Stomach smooth muscle (tissue), 2 donors: ENCODE measurements around the gene DDX19B.
"Not testable (repeated sequence)": the region's sequence is repeated elsewhere in the genome, so short reads cannot be mapped to it uniquely, and the experiment has no call there.

ENCODE experiments used
- H3K27ac ChIP-seq: one replicate; pipeline ENCODE4 v1.7.0; 2013; ENCODE audit warnings: mild to moderate bottlenecking, low read length, inconsistent platforms
- H3K27me3 ChIP-seq, 2 donors: one replicate each; pipeline ENCODE4 v1.7.0; 2013; ENCODE audit warnings: low read length in 2 of 2; ENCODE audit not compliant: insufficient read depth in 2 of 2, control insufficient read depth in 1 of 2
- H3K36me3 ChIP-seq, 2 donors: one replicate each; pipeline ENCODE4 v1.7.0; 2013; ENCODE audit warnings: low read length in 2 of 2; ENCODE audit not compliant: control insufficient read depth in 2 of 2, insufficient read depth in 2 of 2
- H3K4me1 ChIP-seq: one replicate; pipeline ENCODE4 v1.7.0; 2013; ENCODE audit warnings: low read length; ENCODE audit not compliant: control insufficient read depth, insufficient read depth
- H3K4me3 ChIP-seq, 2 donors: one replicate each; pipeline ENCODE4 v1.7.0; 2013; ENCODE audit warnings: low read length in 2 of 2
- H3K9ac ChIP-seq, 2 donors: one replicate each; pipeline ENCODE4 v1.7.0; 2013; ENCODE audit warnings: low read length in 2 of 2, mild to moderate bottlenecking in 1 of 2
- H3K9me3 ChIP-seq, 2 donors: one replicate each; pipeline ENCODE4 v1.7.0; 2013; ENCODE audit warnings: low read length in 2 of 2; ENCODE audit not compliant: control insufficient read depth in 2 of 2
- donor health status: healthy.
- donor health status: Pancreatic carcinoma.

DDX19B gene

DNA sequence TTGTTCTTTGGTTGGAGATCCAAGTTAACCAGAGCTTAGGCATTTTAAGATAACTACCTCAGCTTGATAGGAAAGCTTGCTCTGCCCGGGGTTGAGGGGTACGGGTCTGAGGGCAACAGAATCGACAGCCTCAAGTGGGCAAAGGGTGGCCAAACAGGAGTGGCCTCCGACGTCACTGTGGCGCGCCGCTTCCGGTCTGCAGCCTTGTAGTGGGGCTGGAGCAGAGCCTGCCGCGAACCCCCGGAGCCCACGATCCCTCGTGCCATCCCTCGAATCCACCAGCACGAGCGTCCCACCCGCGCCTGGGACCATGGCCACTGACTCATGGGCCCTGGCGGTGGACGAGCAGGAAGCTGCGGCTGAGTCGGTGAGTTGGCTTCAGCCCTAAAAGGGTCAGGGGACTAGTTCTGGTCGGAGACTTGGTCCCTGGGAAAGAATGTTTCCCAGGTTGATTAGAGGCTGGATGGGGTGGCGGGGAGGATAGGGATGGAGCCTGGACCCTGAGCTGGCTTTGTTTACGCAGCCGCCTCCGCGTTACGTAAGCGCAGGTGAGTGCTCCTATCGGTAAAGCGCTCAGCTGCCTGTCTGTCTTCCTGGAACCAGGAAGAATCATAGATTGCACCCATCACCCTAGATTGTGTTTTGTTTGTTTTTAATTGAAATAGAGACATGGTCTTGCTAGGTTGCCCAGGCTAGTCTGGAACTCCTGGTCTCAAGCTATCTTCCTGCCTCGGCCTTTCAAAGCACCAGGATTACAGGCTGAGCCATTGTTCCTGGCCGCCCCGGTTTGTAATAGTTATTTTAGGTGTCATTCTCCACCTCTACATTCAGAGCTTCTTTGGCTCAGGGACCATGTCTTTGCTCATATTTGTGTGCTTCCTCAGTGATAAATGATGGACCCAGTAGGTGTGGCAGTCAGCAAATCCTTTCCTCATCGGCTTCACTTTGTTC, at the start of gene DDX19B:
DDX19B (plus strand) TSS at position 199 of the 951 bp plus-strand sequence; CDS start at position 311, 112 bp downstream.
- Histone ChIP-seq H3K4me1 (peaks cover 11% of the 10 kb centered on the region), H3K9ac (peak within 1 kb of the TSS; percentile 98 to 99), H3K9me3 (peaks cover 3% of the 10 kb centered on the region in 2 donors), H3K27me3 (no peaks in the 10 kb centered on the region), H3K36me3 (no peaks in the 10 kb centered on the region), H3K4me3 (peak within 1 kb of the TSS; percentile 94 to 99), H3K27ac (peak within 1 kb of the TSS; percentile 96)

DNA sequence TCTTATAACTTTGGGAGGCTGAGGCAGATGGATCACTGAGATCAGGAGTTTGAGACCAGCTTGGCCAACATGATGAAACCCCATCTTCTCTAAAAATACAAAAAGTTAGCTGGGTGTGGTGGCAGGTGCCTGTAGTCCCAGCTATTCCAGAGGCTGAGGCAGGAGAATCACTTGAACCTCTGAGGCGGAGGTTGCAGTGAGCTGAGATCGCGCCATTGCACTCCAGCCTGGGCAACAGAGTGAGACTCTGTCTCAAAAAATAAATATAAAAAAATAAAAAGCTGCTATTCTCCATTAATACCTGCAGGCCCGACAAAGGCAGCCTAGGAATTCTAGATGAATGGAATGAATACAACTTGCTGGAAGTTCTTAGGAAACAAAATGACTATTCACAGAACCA, 49.3 kb upstream of the DDX19B start:
- not testable (repeated sequence) for H3K27ac ChIP-seq, H3K9me3 ChIP-seq, H3K9ac ChIP-seq, H3K4me3 ChIP-seq, H3K27me3 ChIP-seq
- peaks cover 23 to 25% of the 10 kb centered on the region in 2 donors for H3K36me3 ChIP-seq
- H3K4me1 ChIP-seq, result peaks cover 14% of the 10 kb centered on the region

DNA sequence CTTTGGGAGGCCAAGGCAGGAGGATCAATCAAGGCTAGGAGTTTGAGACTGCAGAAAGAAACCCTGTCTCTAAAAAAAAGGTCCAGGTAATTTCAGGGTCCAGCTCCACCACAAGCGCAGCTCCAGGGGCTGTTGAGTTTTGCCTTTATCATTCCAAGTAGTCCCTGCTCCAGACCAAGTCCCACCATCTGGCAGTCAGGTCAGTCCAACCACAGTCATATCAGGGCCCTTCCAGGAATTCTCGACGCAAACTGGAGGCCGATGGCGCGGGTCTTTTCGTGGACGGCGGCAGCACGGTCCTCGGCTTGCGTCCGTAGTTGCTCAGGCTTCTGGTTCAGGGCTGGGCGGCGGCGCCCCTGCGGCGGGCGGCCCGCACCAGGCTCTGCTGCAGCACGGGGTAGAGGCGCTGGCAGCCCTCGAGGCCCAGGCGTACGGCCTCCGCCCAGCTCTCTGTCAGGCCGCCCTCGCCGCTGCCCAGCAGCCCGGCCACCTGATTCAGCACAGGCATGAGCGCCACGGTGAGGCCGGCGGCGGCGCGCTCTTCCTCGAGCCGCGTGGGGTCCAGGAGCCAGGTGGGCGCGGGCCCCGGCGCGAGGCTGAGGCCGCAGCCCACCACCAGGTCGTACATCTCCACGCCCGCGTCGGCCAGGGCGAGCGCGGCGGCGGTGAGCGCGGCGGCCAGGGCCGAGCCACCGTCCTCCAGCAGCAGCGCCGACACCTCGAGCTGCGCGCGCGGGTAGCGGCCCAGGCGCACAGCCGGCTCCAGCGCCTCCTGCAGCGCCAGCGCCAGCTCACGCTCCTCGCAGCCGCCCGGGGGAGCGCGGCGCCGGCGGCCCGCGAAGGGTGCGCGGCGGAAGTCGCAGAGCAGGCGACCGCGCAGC, 48.0 kb upstream of the DDX19B start:
- peak overlapping the region; percentile 41 for H3K27ac ChIP-seq
- H3K4me1 ChIP-seq, result peaks cover 14% of the 10 kb centered on the region
- H3K9ac ChIP-seq, result peak overlapping the region; percentile 60 to 73
- no peaks in the 10 kb centered on the region for H3K9me3 ChIP-seq
- H3K27me3 ChIP-seq, result no peaks in the 10 kb centered on the region
- peak overlapping the region; percentile 76 to 79 for H3K4me3 ChIP-seq
- H3K36me3 ChIP-seq, result peaks cover 33 to 34% of the 10 kb centered on the region in 2 donors

DNA sequence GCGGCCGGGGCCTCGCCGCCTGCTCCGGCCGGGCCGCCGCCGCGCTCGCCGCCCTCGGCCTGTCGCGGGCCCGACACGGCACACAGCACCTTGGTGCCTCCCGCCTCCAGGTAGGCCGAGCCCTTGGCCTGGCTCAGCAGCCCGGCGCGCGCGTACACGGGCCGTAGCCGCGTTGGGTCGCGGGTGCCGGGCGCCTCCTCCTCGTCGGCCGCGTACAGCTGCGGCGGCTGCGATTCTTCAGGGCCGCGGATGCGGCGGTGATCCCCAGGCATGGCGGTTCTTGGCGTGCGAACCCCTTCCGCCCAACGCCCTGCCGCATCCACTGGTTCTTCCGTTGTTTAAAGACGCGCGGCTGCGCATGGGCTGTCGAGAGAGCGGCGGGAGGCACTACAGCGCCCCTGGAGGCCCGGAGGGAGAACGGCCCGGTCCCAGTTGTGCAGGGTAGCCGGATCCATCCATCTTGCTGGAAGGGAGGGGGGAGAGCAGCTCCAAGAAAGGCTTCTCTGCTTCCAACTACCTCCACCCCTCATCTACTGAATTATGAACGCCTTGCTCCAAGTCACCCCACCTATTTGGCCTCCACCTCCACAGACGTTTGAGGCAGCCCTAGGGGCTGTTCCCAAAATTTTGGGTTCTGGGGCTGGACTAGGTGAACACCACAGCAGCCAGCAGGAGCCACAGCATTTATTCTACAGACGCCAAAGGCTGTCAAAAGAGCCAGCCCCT, 47.2 kb upstream of the DDX19B start, which contains the start of gene EXOSC6:
EXOSC6 (minus strand) TSS at position 312 of the 726 bp plus-strand sequence; CDS start at position 272, 40 bp downstream.
- H3K9ac ChIP-seq, result peak within 1 kb of the TSS; percentile 69 to 75
- peak within 1 kb of the TSS; percentile 41 for H3K27ac ChIP-seq
- peak within 1 kb of the TSS; percentile 76 to 79 for H3K4me3 ChIP-seq
- peaks cover 14% of the 10 kb centered on the region for H3K4me1 ChIP-seq
- H3K27me3 ChIP-seq, result no peaks in the 10 kb centered on the region
- no peaks in the 10 kb centered on the region for H3K9me3 ChIP-seq
- peaks cover 38 to 40% of the 10 kb centered on the region in 2 donors for H3K36me3 ChIP-seq

DNA sequence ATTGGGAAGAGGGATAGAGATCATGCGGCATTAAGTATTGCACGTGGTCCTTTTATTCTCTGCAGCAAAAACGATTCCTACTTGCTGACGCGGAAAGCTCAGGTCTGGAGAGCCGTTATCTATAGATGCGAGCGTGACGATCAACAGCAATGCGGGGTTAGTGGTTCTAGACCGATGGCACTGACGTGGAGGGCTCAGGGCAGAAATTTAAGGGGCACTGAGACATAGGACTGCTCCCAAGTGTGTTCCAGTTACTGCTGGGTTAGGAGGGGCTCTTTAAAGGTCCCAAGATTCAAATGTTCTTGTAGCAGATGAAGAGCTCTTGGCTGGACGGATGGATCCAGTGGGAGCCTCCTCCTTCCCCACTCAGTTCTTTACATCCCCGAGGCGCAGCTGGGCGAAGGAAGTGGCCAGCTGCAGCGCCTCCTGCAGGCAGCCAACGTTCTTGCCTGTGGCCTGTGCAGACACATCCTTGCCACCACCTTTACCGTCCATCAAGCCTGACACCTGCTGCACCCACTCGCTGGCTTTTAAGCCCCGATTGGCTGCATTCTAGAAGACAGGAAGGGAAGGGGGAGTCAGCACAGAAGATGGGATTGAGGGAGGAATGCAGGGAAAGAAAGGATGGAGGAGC, 46.5 kb upstream of the DDX19B start:
- Histone ChIP-seq H3K36me3 (peaks cover 39 to 44% of the 10 kb centered on the region in 2 donors), H3K9ac (no peak overlapping the region), H3K4me1 (peaks cover 14% of the 10 kb centered on the region), H3K27ac (peak overlapping the region; percentile 41), H3K9me3 (no peaks in the 10 kb centered on the region), H3K4me3 (no peak overlapping the region), H3K27me3 (no peaks in the 10 kb centered on the region)

DNA sequence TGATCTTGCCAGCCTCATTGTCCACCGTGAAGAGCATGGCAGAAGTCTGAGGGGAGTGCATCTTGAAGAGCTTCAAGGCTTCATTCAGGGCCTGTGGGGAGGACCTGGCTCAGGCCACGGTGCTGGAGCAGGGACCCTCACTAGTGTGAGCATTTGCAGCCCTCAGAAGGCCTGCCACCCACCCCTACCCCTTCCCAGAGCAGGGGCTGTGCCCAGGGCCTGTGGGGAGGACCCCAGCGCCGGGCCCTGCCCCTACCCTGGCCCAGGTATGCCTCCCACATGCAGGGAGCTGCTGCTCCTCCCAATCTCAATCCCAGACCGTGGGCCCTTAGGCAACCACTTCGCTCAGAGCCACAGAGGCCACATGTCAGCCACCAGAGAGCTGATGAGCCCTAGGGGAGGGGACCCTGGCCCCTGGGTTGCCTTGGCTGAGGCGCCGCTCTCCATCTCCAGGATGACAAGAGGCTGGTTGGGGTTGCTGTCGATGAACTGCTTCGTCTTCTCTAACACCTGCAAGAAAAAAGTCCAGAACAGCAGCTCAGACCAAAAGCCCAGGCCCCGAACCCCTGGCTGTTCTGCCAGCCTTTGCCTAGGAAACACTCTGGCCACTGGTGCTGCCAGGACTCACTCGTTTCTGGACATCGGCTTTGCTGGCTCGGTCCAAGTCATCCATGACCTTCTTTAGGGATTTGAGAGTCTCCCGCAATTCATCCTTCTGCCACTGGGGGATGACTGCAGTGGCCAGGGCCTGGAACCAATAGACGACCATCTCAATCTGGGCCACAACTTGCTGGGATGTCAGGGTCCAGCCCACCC, 45.5 kb upstream of the DDX19B start:
- Histone ChIP-seq H3K4me3 (no peak overlapping the region), H3K27ac (no peak overlapping the region), H3K27me3 (no peaks in the 10 kb centered on the region), H3K4me1 (peaks cover 14% of the 10 kb centered on the region), H3K9me3 (no peaks in the 10 kb centered on the region), H3K36me3 (peaks cover 47 to 52% of the 10 kb centered on the region in 2 donors), H3K9ac (no peak overlapping the region)

DNA sequence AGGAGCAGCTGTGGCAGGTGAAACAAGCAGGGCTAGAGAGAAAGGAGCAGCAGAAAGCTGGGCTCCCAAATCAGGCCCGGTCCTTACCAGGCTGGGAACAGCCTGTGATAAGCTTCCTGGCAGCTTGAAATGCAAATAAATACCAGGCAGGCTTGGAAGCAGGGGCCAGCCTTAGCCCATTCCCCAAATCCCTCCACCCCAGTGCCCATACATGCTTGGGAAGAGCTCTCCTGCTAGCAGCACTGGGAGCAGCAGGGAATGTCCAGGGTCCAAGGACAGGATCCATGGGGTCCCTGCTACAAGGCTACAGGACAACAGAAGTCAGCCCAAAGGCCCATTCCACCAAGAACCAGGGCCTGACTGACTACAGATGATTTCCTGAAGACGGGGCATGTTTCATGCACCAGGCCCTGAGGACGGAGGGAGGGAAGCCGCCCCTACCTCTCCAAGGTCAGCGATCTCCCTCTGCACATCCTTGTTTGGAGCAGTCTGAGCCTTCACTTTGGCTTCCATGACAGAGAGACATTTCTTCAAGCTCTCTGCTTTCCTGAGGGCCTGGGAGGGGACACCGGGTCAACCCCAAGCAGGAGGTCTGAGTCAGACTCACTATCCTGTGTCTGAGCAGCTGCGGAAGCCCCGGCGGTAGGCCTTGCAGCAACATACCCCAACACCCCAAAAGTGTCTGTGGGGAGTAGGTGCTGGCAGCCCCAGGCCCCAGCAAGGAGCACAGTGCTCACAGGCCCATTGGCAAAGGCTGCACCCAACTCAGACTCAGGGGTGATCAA, 44.6 kb upstream of the DDX19B start:
- peaks cover 55 to 60% of the 10 kb centered on the region in 2 donors for H3K36me3 ChIP-seq
- no peaks in the 10 kb centered on the region for H3K9me3 ChIP-seq
- H3K27ac ChIP-seq, result no peak overlapping the region
- H3K4me1 ChIP-seq, result peaks cover 13% of the 10 kb centered on the region
- no peak overlapping the region for H3K9ac ChIP-seq
- no peaks in the 10 kb centered on the region for H3K27me3 ChIP-seq
- H3K4me3 ChIP-seq, result no peak overlapping the region

DNA sequence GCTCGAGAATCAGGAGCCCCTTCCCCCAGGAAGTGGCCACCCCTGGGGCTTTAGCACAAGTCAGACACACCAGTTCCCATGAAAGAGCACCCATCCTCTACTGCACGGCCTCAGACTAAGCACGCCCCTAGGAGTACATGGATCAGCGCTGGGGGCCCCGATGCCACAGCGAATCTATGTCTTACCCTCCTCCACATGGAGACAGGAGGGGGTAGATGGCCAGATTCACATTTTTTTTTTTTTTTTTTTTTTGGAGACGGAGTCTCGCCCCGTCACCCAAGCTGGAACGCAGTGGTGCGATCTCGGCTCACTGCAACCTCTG, 44.1 kb upstream of the DDX19B start:
- Histone ChIP-seq H3K4me3 (no peak overlapping the region), H3K27ac (no peak overlapping the region), H3K9me3 (no peaks in the 10 kb centered on the region), H3K4me1 (peaks cover 8% of the 10 kb centered on the region), H3K36me3 (peaks cover 56 to 63% of the 10 kb centered on the region in 2 donors), H3K9ac (no peak overlapping the region), H3K27me3 (no peaks in the 10 kb centered on the region)

DNA sequence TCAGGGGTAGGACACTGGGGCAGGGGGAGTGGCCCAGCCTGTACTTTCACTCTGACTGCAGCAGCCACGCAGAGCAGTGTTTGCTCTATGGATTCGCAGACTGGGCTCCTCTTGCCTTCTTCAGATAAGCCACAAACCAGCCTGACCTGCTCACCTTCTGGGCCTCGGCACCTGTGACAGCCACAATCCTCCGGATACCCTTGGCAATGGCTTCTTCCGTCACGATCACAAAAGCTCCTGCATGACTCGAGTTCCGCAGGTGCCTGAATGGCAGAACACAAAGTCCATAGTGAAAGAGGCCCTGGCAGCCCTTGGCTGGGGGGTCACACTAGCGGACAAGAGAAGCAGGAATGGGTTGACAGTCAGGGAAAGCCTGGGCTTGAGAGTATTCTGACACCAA, 43.4 kb upstream of the DDX19B start:
- no peaks in the 10 kb centered on the region for H3K27me3 ChIP-seq
- peaks cover 61 to 69% of the 10 kb centered on the region in 2 donors for H3K36me3 ChIP-seq
- H3K4me1 ChIP-seq, result peaks cover 5% of the 10 kb centered on the region
- no peak overlapping the region for H3K27ac ChIP-seq
- no peaks in the 10 kb centered on the region for H3K9me3 ChIP-seq
- H3K9ac ChIP-seq, result no peak overlapping the region
- no peak overlapping the region for H3K4me3 ChIP-seq
